Measurements from ENCODE around the gene KCTD7. TPM values are rescaled to one million over a fixed set of nuclear protein-coding genes. Genes with fewer than 3 reads are reported as not detected.
"Not testable (repeated sequence)": the region's sequence is repeated elsewhere in the genome, so short reads cannot be mapped to it uniquely, and the experiment has no call there.

Gene KCTD7
- total and polyA plus RNA-seq, 4 donors, result 1.4 to 5.1 (median 2.9) TPM

DNA sequence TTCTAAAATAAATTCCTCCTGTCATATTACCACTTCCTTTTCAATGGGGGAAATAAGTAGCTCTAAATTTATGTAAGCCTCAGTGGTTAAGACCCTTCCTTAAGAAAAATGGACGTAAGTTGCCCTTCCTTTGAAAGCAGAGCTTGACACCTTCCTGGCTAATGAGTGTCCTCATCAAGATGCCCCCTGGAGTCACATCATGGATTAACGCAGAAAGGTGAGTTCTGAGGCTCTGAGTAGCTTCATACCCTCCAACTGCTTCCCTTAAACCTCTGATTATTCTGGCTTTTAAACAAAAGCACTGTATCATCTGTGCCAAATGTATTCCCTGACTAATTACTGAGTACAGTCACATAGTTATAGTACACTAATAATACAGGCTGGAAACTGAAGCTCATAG is 14.7 kb downstream of the KCTD7 start:
- WGBS, result 95% methylated on average over 2 of the region's 2 CpGs
- Histone ChIP-seq H3K27ac (ENCODE audit: low read depth in 1 of 2, low read length in 2 of 2) (no peak overlapping the region), H3K36me3 (ENCODE audit: control insufficient read depth in 4 of 4, insufficient read depth in 3 of 4, low read depth in 1 of 4, low read length in 3 of 4) (peaks cover 9 to 36% (median 21%) of the 10 kb centered on the region in 4 donors), H3K4me1 (ENCODE audit: control insufficient read depth in 4 of 4, insufficient read depth in 4 of 4, low read length in 3 of 4) (peaks cover 0 to 2% (median 0%) of the 10 kb centered on the region in 4 donors), H3K27me3 (ENCODE audit: control insufficient read depth in 4 of 4, insufficient read depth in 4 of 4, low read length in 3 of 4) (no peaks in the 10 kb centered on the region), H3K9me3 (ENCODE audit: control insufficient read depth in 4 of 4, low read length in 3 of 4) (no peaks in the 10 kb centered on the region), H3K4me3 (ENCODE audit: low read depth in 1 of 3, low read length in 3 of 3) (no peak overlapping the region), H3K9ac (ENCODE audit: low read depth in 1 of 2, low read length in 2 of 2) (no peak overlapping the region)
- DNase-seq (ENCODE audit: low spot score), result no peak
- TF ChIP-seq SP1 (IDR thresholded peaks at IDR 0.05), result no peak
- TF ChIP-seq HNF4A (conservative IDR thresholded peaks at IDR 0.05), result no peak
- TF ChIP-seq FOXA2 (IDR thresholded peaks at IDR 0.05), result no peak
- TF ChIP-seq NR2F2 (IDR thresholded peaks at IDR 0.05), result no peak
- TF ChIP-seq JUND (IDR thresholded peaks at IDR 0.05), result no peak
- TF ChIP-seq RXRA (IDR thresholded peaks at IDR 0.05), result no peak
- no peak for TF ChIP-seq FOXA1 (IDR thresholded peaks at IDR 0.05)
- no peak for TF ChIP-seq GABPA (IDR thresholded peaks at IDR 0.05 in 1 of 2, conservative IDR thresholded peaks at IDR 0.05 in 1 of 2)
- TF ChIP-seq RAD21 (IDR thresholded peaks at IDR 0.05), result no peak

DNA sequence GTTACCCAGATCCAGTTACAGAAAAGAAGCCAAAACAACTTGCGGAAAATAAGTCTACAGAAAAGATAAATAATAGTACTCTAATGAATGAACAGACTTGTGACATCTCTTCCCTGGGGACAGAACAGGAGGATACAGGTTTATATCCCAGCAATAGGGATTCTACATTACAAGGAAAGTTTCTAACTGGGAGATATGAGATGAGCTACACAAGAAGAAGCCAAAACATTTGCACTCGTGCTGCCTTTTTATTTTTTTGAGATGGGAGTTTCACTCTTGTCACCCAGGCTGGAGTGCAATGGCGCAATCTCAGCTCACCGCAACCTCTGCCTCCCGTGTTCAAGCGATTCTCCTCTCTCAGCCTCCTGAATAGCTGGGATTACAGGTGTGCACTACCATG is 22.3 kb downstream of the KCTD7 start:
- not testable (repeated sequence) for DNase-seq (ENCODE audit: low spot score); H3K9ac ChIP-seq (ENCODE audit: low read depth in 1 of 2, low read length in 2 of 2); H3K27me3 ChIP-seq (ENCODE audit: control insufficient read depth in 4 of 4, insufficient read depth in 4 of 4, low read length in 3 of 4); H3K9me3 ChIP-seq (ENCODE audit: control insufficient read depth in 4 of 4, low read length in 3 of 4); H3K4me3 ChIP-seq (ENCODE audit: low read depth in 1 of 3, low read length in 3 of 3); H3K4me1 ChIP-seq (ENCODE audit: control insufficient read depth in 4 of 4, insufficient read depth in 4 of 4, low read length in 3 of 4); H3K36me3 ChIP-seq (ENCODE audit: control insufficient read depth in 4 of 4, insufficient read depth in 3 of 4, low read depth in 1 of 4, low read length in 3 of 4); H3K27ac ChIP-seq (ENCODE audit: low read depth in 1 of 2, low read length in 2 of 2)
- 71% methylated on average over 6 of the region's 6 CpGs for WGBS

GRCh38 chr7:66653719-66654274 is 25.1 kb downstream of the KCTD7 start:
- WGBS, result 12% methylated on average over 41 of the region's 41 CpGs
- not testable (repeated sequence) for H3K9me3 ChIP-seq (ENCODE audit: control insufficient read depth in 4 of 4, low read length in 3 of 4); DNase-seq (ENCODE audit: low spot score); H3K4me1 ChIP-seq (ENCODE audit: control insufficient read depth in 4 of 4, insufficient read depth in 4 of 4, low read length in 3 of 4); H3K27me3 ChIP-seq (ENCODE audit: control insufficient read depth in 4 of 4, insufficient read depth in 4 of 4, low read length in 3 of 4); H3K36me3 ChIP-seq (ENCODE audit: control insufficient read depth in 4 of 4, insufficient read depth in 3 of 4, low read depth in 1 of 4, low read length in 3 of 4)
- Histone ChIP-seq H3K9ac (ENCODE audit: low read depth in 1 of 2, low read length in 2 of 2) (peak overlapping the region; percentile 74 to 99), H3K4me3 (ENCODE audit: low read depth in 1 of 3, low read length in 3 of 3) (peak overlapping the region; percentile 64 to 94 (median 71)), H3K27ac (ENCODE audit: low read depth in 1 of 2, low read length in 2 of 2) (peak overlapping the region; percentile 98 to 100)

DNA sequence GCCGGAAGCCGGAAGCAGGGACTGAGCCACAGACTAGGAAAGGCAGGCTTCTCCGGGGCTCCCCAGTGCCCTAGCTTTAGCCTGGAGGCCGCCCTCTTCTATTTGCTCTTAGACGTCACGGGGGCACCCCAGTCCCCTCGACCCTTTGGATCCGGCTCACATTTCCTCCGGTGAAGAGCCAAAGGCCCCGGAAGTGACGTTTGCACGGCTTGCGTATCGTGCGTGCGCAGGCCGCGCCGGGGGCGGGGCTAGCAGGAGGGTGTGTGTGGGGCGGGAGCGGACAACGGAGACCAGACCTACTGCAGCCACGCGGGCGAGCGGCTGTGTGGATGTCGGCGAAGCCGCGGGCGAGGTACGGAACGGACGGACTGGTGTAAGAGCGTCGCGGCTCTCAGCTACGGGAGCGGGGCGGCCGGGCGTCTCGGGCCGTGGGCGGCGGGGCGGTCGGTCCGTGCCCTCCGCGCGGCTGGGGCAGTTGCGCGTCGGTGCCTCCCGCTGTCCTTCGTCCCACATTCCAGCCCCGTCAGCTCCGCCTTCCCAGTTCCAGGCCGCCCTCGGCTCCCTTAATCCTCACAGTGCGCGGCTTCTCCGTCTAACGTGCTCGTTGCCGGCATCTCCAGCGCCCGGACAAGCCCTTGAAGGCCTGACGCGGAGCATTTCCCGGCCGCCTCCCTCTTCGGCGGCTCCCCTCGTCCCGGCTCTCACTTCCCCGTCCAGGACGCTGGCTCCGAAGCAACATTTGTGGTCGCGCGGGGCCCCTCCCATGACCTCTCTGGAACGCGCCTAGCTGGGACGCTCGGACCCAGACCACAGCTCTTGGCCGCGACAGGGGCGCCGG is 25.8 kb downstream of the KCTD7 start:
- WGBS, result under 1% methylated on average over 92 of the region's 92 CpGs
- peak overlapping the region; percentile 64 to 94 (median 71) for H3K4me3 ChIP-seq (ENCODE audit: low read depth in 1 of 3, low read length in 3 of 3)
- peak overlapping the region; percentile 74 to 99 for H3K9ac ChIP-seq (ENCODE audit: low read depth in 1 of 2, low read length in 2 of 2)
- no peaks in the 10 kb centered on the region for H3K36me3 ChIP-seq (ENCODE audit: control insufficient read depth in 4 of 4, insufficient read depth in 3 of 4, low read depth in 1 of 4, low read length in 3 of 4)
- DNase-seq (ENCODE audit: low spot score), result peak; percentile 99
- peak overlapping the region; percentile 98 to 100 for H3K27ac ChIP-seq (ENCODE audit: low read depth in 1 of 2, low read length in 2 of 2)
- peaks cover 0 to 9% (median 5%) of the 10 kb centered on the region in 4 donors for H3K4me1 ChIP-seq (ENCODE audit: control insufficient read depth in 4 of 4, insufficient read depth in 4 of 4, low read length in 3 of 4)
- H3K9me3 ChIP-seq (ENCODE audit: control insufficient read depth in 4 of 4, low read length in 3 of 4), result no peaks in the 10 kb centered on the region
- no peaks in the 10 kb centered on the region for H3K27me3 ChIP-seq (ENCODE audit: control insufficient read depth in 4 of 4, insufficient read depth in 4 of 4, low read length in 3 of 4)
- TF ChIP-seq FOXA1 (IDR thresholded peaks at IDR 0.05) (no peak), CTCF (IDR thresholded peaks at IDR 0.05; ENCODE audit: low read depth, low read length, missing input control) (no peak), MAX (IDR thresholded peaks at IDR 0.05) (peak; percentile 51), TAF1 (conservative IDR thresholded peaks at IDR 0.05) (peak; percentile 75), NR2F2 (IDR thresholded peaks at IDR 0.05) (peak; percentile 88), RAD21 (IDR thresholded peaks at IDR 0.05) (peak; percentile 44 to 60), SP1 (IDR thresholded peaks at IDR 0.05) (peak; percentile 78), JUND (IDR thresholded peaks at IDR 0.05) (no peak)
- TF ChIP-seq, protein P1, sequence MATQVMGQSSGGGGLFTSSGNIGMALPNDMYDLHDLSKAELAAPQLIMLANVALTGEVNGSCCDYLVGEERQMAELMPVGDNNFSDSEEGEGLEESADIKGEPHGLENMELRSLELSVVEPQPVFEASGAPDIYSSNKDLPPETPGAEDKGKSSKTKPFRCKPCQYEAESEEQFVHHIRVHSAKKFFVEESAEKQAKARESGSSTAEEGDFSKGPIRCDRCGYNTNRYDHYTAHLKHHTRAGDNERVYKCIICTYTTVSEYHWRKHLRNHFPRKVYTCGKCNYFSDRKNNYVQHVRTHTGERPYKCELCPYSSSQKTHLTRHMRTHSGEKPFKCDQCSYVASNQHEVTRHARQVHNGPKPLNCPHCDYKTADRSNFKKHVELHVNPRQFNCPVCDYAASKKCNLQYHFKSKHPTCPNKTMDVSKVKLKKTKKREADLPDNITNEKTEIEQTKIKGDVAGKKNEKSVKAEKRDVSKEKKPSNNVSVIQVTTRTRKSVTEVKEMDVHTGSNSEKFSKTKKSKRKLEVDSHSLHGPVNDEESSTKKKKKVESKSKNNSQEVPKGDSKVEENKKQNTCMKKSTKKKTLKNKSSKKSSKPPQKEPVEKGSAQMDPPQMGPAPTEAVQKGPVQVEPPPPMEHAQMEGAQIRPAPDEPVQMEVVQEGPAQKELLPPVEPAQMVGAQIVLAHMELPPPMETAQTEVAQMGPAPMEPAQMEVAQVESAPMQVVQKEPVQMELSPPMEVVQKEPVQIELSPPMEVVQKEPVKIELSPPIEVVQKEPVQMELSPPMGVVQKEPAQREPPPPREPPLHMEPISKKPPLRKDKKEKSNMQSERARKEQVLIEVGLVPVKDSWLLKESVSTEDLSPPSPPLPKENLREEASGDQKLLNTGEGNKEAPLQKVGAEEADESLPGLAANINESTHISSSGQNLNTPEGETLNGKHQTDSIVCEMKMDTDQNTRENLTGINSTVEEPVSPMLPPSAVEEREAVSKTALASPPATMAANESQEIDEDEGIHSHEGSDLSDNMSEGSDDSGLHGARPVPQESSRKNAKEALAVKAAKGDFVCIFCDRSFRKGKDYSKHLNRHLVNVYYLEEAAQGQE (IDR thresholded peaks at IDR 0.05), result peak; percentile 70
- TF ChIP-seq, protein P2, sequence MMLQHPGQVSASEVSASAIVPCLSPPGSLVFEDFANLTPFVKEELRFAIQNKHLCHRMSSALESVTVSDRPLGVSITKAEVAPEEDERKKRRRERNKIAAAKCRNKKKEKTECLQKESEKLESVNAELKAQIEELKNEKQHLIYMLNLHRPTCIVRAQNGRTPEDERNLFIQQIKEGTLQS (IDR thresholded peaks at IDR 0.05), result no peak
